HFFc6 (cell line): ENCODE results near the gene SERPINB7. TPM values are rescaled to one million over a fixed set of nuclear protein-coding genes. Genes with fewer than 3 reads are reported as not detected.
A peak's percentile ranks its signal among the peaks of the same experiment; 100 is the strongest.

Source experiments
- DNase-seq: peaks from one replicate; pipeline ENCODE4 v3.0.0-alpha.2; 2018
- H3K27ac Mint-ChIP-seq: 2 replicates; pipeline ENCODE4 v1.8.0; 2020; ENCODE audit warnings: mild to moderate bottlenecking, mixed read lengths
- H3K27me3 Mint-ChIP-seq: 2 replicates; pipeline ENCODE4 v1.8.0; 2021; ENCODE audit warnings: mild to moderate bottlenecking, moderate library complexity, mixed read lengths; ENCODE audit not compliant: insufficient read depth
- H3K36me3 Mint-ChIP-seq: 2 replicates; pipeline ENCODE4 v1.8.0; 2021; ENCODE audit warnings: low read depth, mixed read lengths
- H3K4me1 Mint-ChIP-seq: 2 replicates; pipeline ENCODE4 v1.8.0; 2020; ENCODE audit warnings: low read depth, mixed read lengths
- H3K4me3 Mint-ChIP-seq: 2 replicates; pipeline ENCODE4 v1.8.0; 2020; ENCODE audit warnings: mild to moderate bottlenecking, moderate library complexity, mixed read lengths
- H3K9me3 Mint-ChIP-seq: 2 replicates; pipeline ENCODE4 v1.8.0; 2020; ENCODE audit warnings: mild to moderate bottlenecking, mixed read lengths
- CTCF ChIP-seq: fragments of 200-600 bp; sonication (generic); IDR thresholded peaks from 2 replicates; pipeline ENCODE4 v1.5.0; 2021; ENCODE audit warnings: antibody characterized with exemption, mild to moderate bottlenecking
- total RNA-seq, 6 experiments: library from RNA; stranded (reverse); fragmentation: NEBNext Ultra II Directional; extraction: Animal tissue kit (Norgen Biotek cat#: 25700); gene quantifications; 2 replicates in 1 of 6; 3 replicates in 5 of 6; pipeline ENCODE4 v1.2.3, GENCODE V29; 2021

Gene SERPINB7
- total RNA-seq, 6 experiments from 2014 or later, result 149 to 397 (median 200) TPM

- no peaks in the 10 kb centered on the region for H3K36me3 Mint-ChIP-seq
- H3K27me3 Mint-ChIP-seq, result no peaks in the 10 kb centered on the region
- TF ChIP-seq CTCF, result peak; percentile 84
- H3K4me1 Mint-ChIP-seq, result peaks cover 60% of the 10 kb centered on the region
- no peak overlapping the region for H3K4me3 Mint-ChIP-seq
- no peaks in the 10 kb centered on the region for H3K9me3 Mint-ChIP-seq
- DNase-seq, result peak; percentile 76
- H3K27ac Mint-ChIP-seq, result no peak overlapping the region
Measured at GRCh38 chr18:63741769-63742168, 33.4 kb upstream of the SERPINB7 start.

GRCh38 chr18:63747006-63747405 is 28.2 kb upstream of the SERPINB7 start:
- H3K27ac Mint-ChIP-seq, result no peak overlapping the region

GRCh38 chr18:63749489-63749888 is 25.7 kb upstream of the SERPINB7 start:
- Mint-ChIP-seq H3K4me3 (no peak overlapping the region), H3K36me3 (peaks cover 12% of the 10 kb centered on the region; the same call in 1 of the 2 replicates), H3K27ac (no peak overlapping the region), H3K4me1 (peaks cover 12% of the 10 kb centered on the region), H3K9me3 (no peaks in the 10 kb centered on the region), H3K27me3 (no peaks in the 10 kb centered on the region)
- DNase-seq, result no peak
- TF ChIP-seq CTCF, result no peak

More at GRCh38 chr18:63747006-63747405, 28.2 kb upstream of the SERPINB7 start:
- no peak for TF ChIP-seq CTCF
- Mint-ChIP-seq H3K9me3 (no peaks in the 10 kb centered on the region), H3K36me3 (peaks cover 5% of the 10 kb centered on the region; the same call in 1 of the 2 replicates), H3K4me3 (no peak overlapping the region), H3K27me3 (no peaks in the 10 kb centered on the region), H3K4me1 (peaks cover 12% of the 10 kb centered on the region)
- DNase-seq, result no peak

GRCh38 chr18:63752636-63753035 is 22.6 kb upstream of the SERPINB7 start:
- no peak for TF ChIP-seq CTCF
- DNase-seq, result no peak
- no peaks in the 10 kb centered on the region for H3K27me3 Mint-ChIP-seq
- peaks cover 12% of the 10 kb centered on the region for H3K4me1 Mint-ChIP-seq
- peaks cover 12% of the 10 kb centered on the region; the same call in 1 of the 2 replicates for H3K36me3 Mint-ChIP-seq
- no peak overlapping the region for H3K4me3 Mint-ChIP-seq
- H3K27ac Mint-ChIP-seq, result no peak overlapping the region
- H3K9me3 Mint-ChIP-seq, result no peaks in the 10 kb centered on the region

- DNase-seq, result no peak
- H3K4me3 Mint-ChIP-seq, result no peak overlapping the region
- peaks cover 12% of the 10 kb centered on the region for H3K4me1 Mint-ChIP-seq
- no peak for TF ChIP-seq CTCF
- H3K9me3 Mint-ChIP-seq, result peaks cover 2% of the 10 kb centered on the region; the same call in 1 of the 2 replicates
- H3K27me3 Mint-ChIP-seq, result no peaks in the 10 kb centered on the region
- H3K27ac Mint-ChIP-seq, result no peak overlapping the region
- peaks cover 6% of the 10 kb centered on the region; the same call in 1 of the 2 replicates for H3K36me3 Mint-ChIP-seq
Measured at GRCh38 chr18:63753676-63754075, 21.5 kb upstream of the SERPINB7 start.

- Mint-ChIP-seq H3K9me3 (peaks cover 33% of the 10 kb centered on the region), H3K36me3 (peaks cover 26% of the 10 kb centered on the region), H3K27ac (no peak overlapping the region), H3K4me3 (no peak overlapping the region), H3K4me1 (peaks cover 28% of the 10 kb centered on the region), H3K27me3 (no peaks in the 10 kb centered on the region)
- no peak for TF ChIP-seq CTCF
- no peak for DNase-seq
Measured at GRCh38 chr18:63757541-63757940, 17.7 kb upstream of the SERPINB7 start.
